Fibroblast of villous mesenchyme (primary cell): ENCODE measurements around the gene PI4K2A. TPM values are rescaled to one million over a fixed set of nuclear protein-coding genes. Genes with fewer than 3 reads are reported as not detected.
"Not testable (repeated sequence)": the region's sequence is repeated elsewhere in the genome, so short reads cannot be mapped to it uniquely, and the experiment has no call there.

ENCODE experiments used
- DNase-seq: peaks from one replicate; pipeline ENCODE4 v3.0.0-alpha.2; 2010; ENCODE audit warnings: low read depth
- H3K4me3 ChIP-seq: 2 replicates; pipeline ENCODE4 v1.5.1; 2011; ENCODE audit warnings: low read depth, mild to moderate bottlenecking, low read length
- total RNA-seq: library from RNA; depleted of rRNA; stranded (reverse); fragments of >200 nt; gene quantifications from 2 replicates; pipeline ENCODE4 v1.2.3, GENCODE V29; 2012
- TF ChIP-seq, protein P1 (sequence below): IDR thresholded peaks from 2 replicates; pipeline ENCODE4 v1.5.1; 2012; ENCODE audit warnings: low read depth, mild to moderate bottlenecking, low read length; ENCODE audit not compliant: insufficient read depth

Gene PI4K2A
- total RNA-seq, 1 donor = 25.0 TPM

DNA sequence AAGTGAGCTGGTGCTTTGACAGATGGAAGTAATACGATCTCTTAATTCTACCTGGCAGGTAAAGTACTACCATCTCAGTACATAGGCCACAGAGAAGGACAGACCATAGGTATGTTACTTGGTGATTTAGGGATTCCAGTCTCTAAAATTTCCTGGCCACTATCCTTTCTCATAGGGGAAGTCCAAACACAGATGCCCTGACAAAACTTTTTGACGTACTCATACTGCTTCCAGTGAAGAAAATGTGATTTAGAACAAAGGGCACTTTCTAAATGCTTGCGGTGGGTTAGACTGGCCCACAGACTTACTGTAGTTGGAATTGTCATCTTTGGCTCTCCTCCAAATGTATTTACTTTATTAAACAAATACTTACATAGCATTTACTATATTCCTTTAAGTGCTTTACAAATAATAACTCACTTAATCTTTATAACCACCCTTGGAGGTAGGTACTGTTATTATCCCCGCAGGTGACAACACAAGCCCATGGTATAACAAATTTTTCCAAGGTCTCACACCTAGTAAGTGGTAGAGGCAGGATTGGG lies 3.0 kb downstream of the PI4K2A start:
- no peak overlapping the region for H3K4me3 ChIP-seq
- TF ChIP-seq, protein P1, sequence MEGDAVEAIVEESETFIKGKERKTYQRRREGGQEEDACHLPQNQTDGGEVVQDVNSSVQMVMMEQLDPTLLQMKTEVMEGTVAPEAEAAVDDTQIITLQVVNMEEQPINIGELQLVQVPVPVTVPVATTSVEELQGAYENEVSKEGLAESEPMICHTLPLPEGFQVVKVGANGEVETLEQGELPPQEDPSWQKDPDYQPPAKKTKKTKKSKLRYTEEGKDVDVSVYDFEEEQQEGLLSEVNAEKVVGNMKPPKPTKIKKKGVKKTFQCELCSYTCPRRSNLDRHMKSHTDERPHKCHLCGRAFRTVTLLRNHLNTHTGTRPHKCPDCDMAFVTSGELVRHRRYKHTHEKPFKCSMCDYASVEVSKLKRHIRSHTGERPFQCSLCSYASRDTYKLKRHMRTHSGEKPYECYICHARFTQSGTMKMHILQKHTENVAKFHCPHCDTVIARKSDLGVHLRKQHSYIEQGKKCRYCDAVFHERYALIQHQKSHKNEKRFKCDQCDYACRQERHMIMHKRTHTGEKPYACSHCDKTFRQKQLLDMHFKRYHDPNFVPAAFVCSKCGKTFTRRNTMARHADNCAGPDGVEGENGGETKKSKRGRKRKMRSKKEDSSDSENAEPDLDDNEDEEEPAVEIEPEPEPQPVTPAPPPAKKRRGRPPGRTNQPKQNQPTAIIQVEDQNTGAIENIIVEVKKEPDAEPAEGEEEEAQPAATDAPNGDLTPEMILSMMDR = no peak
- no peak for DNase-seq

DNA sequence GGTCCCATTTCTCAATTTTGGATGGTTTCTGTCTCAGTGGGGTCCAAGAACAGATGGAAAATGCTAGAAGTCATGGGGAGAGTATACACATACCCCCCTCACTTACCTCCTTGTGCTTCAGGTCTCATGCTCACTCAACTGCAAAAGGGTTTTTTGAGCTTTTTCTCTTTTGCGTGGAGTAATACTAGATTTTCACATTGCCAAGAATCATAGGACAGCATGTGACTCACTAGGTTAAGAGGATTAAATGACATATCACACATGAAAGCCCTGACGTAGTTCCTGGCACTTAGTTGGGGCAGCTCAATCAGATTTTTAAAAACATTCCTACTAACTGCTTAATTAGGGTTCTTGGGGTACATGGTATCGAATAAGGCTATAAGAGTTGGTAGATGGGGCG lies 4.5 kb downstream of the PI4K2A start:
- DNase-seq = no peak

DNA sequence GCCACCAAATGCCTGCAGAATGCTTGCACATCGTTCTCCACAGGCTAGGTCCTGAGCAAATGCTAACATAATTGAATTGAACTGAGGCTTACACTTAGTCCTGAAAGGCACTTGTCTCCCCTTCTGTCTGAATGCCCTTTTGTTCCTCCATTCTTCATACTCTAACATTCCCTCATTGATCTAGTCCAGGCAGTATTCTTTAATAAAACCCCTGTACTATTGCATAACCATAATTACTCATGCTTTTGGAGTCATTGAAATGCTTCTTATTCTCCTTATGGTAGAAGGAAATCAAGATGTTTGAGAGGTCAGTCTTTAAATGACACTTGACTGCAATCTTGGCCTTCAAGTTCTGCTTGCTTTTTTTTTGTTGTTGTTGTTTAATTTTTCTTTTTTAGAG lies 7.1 kb downstream of the PI4K2A start:
- TF ChIP-seq, protein P1 = no peak
- DNase-seq = peak; percentile 58
- H3K4me3 ChIP-seq = no peak overlapping the region

More for the DNA sequence above, 4.5 kb downstream of the PI4K2A start:
- TF ChIP-seq, protein P1 = no peak
- no peak overlapping the region for H3K4me3 ChIP-seq

DNA sequence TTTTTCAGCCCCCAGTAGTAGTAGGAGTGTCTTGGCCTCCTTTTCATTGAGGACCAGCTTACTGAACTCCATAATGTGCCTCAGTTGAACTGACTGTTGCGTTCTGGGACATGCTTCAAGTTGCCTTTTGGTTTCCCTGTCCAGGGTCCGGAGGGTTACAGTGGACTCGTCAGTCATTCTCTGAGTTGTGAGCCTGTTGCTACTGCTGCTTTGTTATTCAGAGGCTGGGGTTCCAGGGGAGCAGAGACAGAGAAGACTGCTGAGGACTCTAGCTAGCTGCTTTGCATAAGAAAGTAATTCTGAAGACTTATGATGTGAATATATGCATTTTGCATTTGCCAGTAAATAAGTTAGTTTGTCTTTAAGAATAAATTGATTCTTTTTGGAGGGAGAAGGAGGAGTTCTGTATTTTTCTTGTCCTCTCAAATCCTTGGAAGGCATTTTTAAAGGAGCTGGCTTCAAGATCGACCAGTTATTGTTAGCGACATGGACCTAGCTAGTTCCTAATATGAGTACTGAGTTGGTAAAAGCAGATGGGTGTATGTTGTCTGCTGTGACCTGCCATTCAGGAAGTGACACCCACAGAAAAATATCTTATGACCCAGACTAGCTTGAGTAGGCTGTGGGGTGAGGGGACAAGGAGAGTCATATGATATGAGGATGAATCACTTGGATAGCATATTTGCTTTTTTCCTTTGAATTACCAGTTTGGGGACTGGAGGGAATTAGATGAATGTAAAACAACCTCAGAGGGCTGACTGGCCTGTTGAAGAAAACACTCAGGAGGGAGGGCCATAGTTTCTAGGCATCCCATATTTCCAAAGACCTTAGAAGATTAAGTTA lies 8.3 kb downstream of the PI4K2A start:
- TF ChIP-seq, protein P1 = no peak
- H3K4me3 ChIP-seq = no peak overlapping the region
- DNase-seq = peak; percentile 90

DNA sequence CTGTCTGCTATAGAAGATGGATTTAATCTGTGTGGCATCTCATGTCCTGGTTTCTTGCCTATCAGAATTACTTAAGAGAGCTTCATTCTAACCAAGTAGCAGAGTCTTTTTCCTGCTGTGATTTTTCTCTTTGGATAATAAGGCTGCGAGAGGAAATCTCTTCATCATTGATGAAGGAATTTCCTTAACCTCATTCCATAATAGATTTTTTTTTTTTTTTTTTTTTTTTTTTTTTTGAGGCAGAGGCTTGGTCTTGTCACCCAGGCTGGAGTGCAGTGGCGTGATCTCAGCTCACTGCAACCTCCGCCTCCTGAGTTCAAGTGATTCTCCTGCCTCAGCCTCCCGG lies 8.9 kb downstream of the PI4K2A start:
- not testable (repeated sequence) for H3K4me3 ChIP-seq, DNase-seq

DNA sequence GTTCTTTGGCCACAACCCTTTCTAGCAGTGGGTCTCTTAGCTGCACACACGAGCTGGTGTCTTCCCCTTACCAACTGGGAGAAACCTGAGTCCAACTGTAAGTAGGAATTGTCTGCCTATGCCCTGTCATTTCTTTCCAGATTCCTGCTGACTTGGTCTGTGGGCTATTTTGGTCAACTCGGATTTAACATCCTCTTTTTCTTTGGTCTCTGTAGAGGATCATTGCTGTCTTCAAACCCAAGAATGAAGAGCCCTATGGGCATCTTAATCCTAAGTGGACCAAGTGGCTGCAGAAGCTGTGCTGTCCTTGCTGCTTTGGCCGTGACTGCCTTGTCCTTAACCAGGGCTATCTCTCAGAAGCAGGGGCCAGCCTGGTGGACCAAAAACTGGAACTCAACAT lies 10.3 kb downstream of the PI4K2A start:
- no peak for DNase-seq
- no peak overlapping the region for H3K4me3 ChIP-seq
- TF ChIP-seq, protein P1 = no peak

DNA sequence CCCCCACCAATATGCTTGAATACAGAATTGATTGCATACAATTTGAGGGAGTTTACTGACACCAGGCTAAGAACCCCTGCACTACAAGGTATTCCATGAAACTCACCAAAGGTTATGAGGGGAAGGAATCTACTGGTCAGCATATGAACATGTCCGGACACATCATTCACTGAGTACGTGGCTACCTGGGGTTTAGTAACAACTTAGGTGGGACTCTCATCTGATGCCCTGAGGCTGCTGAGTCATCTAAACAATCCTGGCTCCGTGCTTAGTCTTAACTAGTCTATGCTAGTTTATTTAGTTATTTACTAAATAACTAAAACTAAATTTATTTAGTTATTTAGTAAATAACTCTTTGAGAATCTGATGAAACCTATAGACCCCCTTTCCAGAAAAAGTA lies 11.3 kb downstream of the PI4K2A start:
- peak; percentile 41 for DNase-seq
- TF ChIP-seq, protein P1 = no peak
- no peak overlapping the region for H3K4me3 ChIP-seq
